Breast epithelium (tissue), 3 donors: ENCODE measurements around the gene POLR3C.

Source experiments
- CTCF ChIP-seq, 3 donors: fragments of 450-650 bp; IDR thresholded peaks; one replicate each; pipeline ENCODE4 v1.5.1; 2016 to 2017; ENCODE audit warnings: antibody characterized with exemption in 3 of 3, mild to moderate bottlenecking in 3 of 3, moderate library complexity in 3 of 3
- POLR2A ChIP-seq: fragments of 450-650 bp; IDR thresholded peaks from one replicate; pipeline ENCODE4 v1.6.1; 2016; ENCODE audit warnings: antibody characterized with exemption, mild to moderate bottlenecking, moderate library complexity

DNA sequence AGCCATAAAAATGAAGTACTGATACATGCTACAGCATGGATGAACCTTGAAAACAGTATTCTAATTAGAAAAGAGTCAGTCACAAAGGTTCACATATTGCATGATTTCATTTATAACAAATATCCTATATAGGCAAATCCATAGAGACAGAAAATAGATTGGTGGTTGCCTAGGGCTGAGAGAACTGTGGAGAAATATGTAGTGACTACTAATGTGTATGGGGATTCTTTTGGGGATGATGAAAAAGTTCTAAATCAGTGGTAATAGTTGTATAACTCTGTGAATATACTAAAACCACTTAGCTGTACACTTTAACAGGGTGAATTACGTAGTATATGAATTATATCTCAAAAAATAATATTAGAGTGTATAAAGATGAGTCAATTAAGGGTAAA is 45.9 kb upstream of the POLR3C start:
- TF ChIP-seq POLR2A (no peak), CTCF (IDR thresholded peaks at IDR 0.05) (no peak)
